Inflammatory macrophage treated with lipopolysaccharide for 1 hour (primary cell): ENCODE measurements around the gene KIF14.

ENCODE experiments used
- DNase-seq, 2 donors: peaks; one replicate each; pipeline ENCODE4 v3.0.0-alpha.2; 2020 to 2022

KIF14 gene, protein sequence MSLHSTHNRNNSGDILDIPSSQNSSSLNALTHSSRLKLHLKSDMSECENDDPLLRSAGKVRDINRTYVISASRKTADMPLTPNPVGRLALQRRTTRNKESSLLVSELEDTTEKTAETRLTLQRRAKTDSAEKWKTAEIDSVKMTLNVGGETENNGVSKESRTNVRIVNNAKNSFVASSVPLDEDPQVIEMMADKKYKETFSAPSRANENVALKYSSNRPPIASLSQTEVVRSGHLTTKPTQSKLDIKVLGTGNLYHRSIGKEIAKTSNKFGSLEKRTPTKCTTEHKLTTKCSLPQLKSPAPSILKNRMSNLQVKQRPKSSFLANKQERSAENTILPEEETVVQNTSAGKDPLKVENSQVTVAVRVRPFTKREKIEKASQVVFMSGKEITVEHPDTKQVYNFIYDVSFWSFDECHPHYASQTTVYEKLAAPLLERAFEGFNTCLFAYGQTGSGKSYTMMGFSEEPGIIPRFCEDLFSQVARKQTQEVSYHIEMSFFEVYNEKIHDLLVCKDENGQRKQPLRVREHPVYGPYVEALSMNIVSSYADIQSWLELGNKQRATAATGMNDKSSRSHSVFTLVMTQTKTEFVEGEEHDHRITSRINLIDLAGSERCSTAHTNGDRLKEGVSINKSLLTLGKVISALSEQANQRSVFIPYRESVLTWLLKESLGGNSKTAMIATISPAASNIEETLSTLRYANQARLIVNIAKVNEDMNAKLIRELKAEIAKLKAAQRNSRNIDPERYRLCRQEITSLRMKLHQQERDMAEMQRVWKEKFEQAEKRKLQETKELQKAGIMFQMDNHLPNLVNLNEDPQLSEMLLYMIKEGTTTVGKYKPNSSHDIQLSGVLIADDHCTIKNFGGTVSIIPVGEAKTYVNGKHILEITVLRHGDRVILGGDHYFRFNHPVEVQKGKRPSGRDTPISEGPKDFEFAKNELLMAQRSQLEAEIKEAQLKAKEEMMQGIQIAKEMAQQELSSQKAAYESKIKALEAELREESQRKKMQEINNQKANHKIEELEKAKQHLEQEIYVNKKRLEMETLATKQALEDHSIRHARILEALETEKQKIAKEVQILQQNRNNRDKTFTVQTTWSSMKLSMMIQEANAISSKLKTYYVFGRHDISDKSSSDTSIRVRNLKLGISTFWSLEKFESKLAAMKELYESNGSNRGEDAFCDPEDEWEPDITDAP (N-terminal part only)

DNA sequence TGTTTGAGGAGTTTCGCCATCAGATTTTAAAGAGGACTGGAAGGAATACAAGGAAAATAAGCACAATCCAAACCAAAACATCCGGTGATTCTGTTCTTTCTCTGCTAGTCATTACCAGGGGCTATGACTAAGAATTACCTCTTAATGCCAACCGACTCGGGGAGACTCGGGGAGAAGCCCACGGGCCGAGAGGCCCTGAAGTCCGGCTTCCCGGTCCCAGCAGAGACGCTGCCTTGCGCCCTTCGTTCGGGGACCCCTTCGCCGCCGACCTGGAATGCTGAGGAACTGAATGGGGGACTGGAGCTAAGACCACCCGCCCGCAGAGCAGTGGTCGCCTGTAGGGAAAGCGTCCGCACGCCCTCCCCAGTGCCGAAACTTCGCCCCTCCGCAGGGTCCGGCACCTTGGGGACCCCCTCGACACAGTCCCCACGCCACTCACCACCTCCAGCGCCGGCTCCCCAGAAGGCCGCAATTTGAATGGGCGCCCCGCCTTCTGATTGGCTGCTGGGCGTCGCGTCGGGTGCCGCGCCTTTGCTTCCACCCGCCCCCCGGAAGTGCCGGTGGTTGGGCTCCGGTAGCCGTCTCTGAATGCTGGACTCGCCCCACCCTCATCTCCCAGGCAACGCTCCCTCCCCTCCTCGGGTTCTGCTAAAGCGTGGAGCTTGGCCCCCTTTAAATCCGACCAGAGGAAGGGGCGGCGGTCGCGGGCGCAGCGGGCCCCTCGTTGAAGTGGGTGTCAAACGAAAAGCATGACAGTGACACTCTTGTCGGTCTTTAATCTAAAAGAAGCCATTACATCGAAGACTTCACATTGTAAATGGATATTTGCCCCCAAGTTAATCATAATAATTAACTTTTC, at the start of gene KIF14:
KIF14 (minus strand) TSS at position 479 of the 859 bp plus-strand sequence. CDS start 2,028 bp downstream, outside the sequence.
- DNase-seq: peak; percentile 90 to 93

DNA sequence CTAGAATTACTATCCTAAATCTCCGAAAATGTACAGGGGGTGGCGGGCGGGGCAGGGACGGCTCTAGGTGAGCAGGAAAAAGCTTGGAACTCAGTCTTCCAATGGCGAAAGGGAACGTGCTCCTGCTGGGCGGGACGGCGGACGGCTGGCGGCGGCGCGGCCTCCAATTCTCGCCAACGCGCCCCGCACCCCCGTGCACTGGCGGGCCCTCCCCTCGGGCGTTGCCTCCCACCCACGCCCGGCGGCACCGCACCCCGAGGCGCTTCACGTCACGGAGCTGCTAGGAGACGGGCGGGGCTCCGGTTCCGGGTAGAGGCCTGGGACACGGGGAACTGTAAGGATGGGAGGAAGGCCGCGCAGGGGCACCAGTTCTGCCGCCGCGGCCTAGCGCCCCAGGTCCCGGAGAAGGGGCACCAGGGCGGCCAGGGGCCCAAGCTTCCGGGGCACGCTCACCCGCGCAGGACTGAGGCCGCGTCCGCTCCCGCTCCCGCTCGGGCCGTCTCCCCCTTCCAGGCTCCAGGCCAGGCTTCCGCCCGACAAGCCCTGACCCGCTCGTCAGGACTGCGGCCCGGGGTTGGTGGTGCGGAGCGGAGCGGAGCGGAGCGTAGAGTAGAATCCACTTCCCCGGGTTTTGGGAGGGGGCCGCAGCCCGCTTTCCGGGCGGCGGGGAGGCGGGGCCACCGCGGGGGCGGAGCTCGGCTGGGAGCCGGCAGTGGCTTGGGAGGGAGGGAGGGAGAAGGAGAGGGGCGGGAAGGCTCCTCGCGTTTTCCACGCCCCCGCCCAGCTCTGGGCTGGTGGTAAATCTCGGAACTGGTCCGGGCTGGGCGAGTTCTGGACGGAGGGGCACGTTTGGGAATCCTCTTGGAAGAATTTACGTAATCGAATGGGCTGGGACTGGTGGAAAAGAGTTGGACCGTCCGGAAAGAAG, 49.0 kb upstream of the KIF14 start, which contains the start of gene DDX59:
DDX59 (minus strand) TSS at position 594 of the 928 bp plus-strand sequence. CDS start 3,167 bp downstream, outside the sequence.
- DNase-seq: peak; percentile 98

DNA sequence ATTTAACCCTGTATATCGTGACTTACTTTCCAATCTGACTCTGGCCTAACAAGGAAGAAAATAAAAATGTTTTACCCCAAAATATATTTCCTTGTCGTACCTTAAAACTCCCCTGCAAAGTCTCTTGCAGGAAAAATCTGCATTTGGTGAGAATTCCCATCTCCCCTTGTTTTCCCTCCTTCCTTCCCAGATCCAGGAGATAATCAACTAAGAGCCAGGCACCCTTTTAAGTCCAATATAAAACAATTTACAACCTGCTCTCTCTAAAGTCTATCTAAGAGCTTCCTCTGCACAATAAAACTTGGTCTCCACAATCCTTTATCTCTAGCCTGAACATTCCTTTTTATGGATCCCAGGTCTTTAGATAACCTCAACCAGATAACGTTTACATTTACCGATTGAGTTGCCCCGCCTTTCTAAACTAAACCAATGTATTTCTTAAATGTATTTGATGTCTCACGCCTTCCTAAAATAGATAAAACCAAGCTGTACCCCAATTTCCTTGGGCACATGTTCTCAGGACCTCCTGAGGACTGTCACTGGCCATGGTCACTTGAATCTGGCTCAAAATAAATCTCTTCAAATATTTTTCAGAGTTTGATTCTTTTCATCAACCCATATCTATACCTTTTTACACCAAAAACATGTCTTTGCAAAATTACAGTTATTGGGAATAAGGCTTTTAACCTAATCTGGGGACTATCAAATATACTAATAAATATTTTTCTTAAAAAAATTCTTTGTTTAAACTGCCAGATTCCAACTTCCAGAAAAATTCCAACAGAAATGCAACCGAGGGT, 48.2 kb upstream of the KIF14 start:
- peak in 1 of 2 donors; percentile 5 for DNase-seq

DNA sequence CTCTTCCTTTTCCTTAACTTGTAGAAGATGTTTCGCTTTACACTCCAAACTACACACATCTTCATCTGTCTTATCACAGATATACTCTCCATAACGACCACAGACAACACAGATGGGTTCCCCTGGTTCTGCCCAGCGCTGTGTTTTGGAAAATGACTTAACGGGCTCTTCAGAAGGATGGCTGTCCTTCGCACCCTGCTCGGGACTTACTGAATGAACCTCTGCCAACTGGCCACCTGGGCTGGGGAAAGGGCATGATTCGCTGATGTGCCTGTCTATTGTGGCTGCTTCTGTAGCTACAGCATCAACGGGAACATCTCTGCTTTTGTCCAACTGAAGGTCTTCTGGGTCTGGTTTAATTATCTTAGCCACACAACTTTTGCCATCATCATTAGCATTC, 45.8 kb upstream of the KIF14 start:
- no peak for DNase-seq

DNA sequence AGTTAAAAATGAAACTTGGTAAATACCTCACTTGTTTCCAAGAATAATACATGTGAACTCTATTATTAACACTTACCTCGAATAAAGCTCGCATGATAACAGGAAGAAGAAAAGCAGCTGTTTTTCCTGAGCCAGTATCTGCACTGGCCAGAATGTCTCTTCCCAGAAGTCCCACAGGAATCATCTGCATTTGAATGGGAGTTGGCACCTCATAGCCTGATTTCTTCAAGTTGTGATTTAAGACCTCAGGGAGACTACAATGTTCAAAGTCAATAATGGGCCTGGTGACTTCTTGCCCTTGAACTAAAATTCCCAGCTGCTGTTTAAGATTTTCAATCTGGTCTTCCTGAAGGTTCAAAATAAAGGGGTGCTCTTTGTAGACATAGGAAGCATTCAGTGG, 45.3 kb upstream of the KIF14 start:
- no peak for DNase-seq

DNA sequence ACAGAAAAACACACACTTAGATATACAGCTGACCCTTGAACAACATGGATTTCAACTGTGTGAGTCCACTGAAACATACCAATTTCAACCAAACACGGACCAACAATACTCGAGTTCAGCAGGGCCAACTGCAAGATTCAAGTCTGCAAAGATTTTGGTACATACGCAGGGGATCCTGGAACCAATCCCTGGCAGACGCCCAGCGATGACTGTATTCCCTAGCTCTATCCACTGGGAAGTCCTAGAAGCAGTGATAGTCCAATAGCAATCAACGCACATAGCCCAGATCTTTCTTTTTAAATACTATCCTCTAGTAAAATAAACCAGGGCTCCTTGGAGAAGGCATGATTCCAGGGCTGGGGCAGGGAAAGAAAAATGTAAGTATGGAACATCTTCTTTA, 40.2 kb upstream of the KIF14 start:
- no peak for DNase-seq

DNA sequence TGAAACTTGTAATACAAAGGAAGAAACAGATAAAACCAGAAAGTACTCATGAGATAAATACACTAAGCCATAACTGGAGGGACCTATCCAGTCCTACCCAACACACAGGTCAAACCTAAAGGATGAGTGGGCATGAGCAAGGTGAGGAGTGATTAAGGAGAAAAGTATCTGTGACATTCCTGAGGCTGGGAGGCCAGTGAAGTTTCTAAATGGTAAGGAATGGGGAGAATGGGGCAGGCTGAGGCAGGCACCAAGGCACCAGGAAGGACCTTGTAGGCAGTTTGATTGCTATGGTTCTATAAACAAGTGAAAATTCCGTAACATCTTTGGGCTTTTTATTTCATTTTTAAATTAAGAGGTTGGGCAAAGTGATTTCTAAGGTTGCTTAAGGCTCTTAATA, 38.7 kb upstream of the KIF14 start:
- DNase-seq: no peak

DNA sequence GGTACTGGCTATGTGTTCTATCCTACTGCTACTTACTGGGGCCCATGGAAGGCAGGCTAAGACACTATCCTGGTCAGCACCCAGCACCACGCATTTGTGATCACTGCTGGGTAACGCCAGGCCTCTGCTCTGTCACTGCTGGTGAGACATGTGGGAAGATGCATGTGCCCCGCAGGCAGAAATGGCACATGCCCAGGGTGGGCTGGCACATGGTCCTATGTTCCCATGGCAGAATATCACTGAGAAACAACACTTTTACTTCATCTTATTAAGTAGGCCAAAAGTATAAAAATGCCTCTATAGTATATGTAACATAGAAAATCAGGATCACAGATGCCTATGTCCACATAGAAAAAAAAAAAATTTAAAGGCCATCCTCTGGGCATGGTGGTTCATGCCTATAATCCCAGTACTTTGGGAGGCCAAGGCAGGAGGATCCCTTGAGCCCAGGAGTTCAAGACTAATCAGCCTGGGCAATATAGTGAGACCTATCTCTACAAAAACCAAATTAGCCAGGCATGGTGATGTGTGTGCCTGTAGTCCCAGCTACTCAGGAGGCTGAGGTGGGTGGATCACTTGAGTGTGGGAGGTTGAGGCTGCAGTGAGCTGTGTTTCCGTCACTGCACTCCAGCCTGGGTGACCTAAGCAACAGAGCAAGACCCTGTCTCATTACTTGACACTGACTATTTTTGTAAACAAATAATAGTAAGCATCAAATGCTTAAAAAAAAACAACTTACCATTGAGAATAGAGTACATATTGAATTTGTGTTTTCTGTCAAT, 37.7 kb upstream of the KIF14 start:
- DNase-seq: peak in 1 of 2 donors; percentile 44

DNA sequence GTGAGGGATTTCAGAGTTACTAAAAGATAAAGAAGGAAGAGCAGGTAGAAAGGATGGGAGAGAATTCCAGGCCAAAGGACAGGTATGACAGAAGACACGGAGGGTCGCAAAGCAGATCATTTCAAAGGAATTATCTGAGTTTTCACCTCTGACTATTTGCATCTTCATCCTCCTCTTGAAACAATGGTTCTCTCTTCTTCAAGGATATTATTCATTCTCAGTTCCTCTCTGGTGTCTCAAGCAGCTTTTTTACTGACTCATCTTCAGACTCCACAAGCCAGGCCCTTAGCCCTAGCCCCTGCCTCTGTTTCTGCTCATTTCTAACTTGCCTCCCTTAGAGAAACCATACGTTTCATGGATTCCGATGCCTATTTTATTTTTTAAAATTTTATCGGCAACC, 34.1 kb upstream of the KIF14 start:
- peak in 1 of 2 donors; percentile 30 for DNase-seq

DNA sequence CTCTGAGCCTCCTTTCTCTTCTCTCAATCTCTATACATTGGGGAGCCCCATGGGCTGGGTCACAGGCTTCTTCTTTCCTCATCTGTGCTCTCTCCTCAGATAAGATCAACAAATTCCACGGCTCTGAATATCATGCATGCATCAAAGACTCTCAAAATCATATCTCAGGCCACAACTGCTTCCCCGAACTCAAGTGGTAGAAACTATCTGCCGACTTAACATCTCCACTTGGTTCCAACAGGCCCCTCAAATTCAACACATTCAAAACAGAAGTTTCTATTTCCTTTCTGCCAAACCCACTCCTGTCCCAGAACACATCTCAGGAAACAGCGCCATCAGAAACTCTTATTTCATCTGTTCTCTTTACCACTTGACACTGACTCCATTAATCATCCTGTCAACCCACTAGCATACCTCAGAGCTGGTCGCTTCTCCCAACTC, 32.5 kb upstream of the KIF14 start:
- DNase-seq: no peak

DNA sequence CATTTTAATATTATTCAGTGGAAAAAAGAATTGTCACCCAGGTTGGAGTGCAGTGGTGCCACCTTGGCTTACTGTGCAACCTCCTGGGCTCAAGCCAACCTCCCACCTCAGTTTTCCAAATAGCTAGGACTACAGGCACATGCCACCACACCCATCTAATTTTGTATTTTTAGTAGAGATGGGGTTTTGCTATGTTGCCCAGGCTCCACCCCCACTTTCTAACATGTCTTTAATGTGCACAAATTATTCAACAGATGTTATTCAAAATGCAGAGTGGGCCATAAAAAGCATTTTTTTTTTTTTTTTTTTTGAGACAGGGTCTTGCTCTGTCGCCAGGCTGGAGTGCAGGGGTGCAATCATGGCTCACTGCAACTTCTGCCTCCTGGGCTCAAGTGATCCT, 31.8 kb upstream of the KIF14 start:
- no peak for DNase-seq

DNA sequence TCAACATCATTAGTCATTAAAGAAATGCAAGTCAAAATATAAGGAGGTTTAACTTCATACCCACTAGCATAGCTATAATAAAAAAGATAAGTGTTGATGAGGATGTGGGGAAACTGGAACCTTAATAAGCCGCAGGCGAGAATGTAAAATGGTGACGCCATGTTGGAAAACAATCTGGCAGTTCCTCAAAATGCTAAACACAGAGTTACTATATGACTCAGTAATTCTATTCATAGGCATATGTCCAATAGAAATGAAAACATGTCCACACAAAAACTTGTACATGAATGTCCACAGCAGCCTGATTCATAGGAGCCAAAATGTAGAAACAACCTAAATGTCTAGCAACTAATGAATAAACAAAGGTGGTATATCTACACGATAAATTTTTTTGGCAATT, 26.0 kb upstream of the KIF14 start:
- peak; percentile 73 to 86 for DNase-seq

DNA sequence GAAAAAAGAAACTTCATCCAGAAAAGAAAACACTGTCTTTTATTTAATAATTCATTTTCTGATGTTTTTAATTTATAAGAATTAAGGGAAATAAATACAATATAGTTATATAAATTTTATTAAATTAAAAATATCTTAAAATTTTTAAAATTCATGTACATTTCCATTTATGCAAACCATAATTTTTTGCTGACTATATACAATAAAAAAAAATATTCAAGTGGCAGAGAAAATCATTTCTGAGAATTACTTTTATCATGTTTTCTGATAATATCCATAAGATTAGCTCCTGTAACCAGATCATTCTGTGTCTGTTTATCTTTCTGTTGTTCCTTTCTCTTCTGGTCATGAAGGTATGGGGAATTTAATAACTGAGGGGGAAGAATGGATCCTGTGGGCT, 23.5 kb upstream of the KIF14 start:
- no peak for DNase-seq

DNA sequence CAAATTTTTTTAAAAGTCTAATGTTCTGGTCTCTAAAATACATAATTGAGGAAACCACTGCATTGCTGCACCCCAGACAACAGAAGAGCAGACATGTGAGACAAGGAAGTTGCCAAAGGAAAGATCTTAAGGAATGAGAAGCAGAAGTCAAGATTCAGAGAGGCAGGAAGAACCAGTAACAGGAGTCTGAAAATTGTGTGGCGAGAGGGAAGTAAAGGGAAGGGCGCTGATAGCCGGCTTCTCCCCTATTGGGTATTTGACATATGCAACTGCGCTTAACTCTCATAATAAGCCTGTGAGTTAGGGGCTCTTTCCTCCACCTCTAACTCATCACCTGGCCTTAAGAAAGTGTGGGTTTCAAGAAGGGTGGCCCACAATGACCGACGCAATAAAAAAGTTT, 21.9 kb upstream of the KIF14 start:
- peak; percentile 86 to 93 for DNase-seq

DNA sequence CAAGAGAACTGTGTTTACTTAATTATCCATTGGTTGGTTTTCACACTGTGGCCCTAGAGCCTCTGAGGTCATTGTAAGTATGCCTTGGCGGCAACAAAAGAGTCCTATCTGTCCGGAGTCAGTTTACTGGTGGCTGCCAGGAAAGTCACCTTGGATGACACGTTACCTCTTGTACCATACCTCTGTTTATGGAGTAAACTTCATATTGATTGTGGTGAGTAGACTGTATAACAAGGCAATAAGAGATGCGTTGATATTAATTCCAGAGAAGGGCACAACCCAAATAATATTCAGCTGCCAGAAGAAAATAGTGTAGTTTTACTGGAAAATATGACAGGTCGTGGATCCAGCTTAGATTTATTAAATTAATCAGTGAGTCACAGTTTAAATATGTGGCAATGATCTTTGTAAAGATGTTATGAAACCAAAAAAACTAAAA, 20.4 kb upstream of the KIF14 start:
- peak in 1 of 2 donors; percentile 45 for DNase-seq

DNA sequence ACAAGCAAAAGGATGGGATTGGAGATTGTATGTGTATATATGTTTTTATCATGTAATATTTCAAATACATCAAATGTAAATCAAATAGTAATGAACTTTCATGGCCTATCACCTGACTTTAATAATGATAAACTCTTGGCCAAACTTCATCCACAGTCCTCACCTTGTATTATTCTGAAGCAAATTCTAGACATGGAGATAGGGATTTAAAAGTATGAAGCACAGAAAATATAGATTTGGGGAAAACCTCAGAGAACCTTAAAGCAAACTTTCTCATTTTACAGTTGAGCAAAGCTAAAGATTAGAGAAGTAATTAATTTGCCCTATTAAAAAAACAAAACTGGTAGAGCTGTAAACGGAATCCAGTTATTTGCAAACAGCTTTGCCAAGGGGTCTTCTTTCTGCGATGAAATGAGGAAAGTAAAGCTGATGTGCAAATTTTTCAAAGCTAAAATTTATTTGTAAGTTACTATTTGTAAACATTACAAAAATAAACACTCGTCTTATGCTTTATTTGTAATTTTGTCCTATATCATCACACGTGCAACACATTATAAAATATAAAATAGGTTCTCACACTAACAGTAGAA, 19.9 kb upstream of the KIF14 start:
- no peak for DNase-seq

DNA sequence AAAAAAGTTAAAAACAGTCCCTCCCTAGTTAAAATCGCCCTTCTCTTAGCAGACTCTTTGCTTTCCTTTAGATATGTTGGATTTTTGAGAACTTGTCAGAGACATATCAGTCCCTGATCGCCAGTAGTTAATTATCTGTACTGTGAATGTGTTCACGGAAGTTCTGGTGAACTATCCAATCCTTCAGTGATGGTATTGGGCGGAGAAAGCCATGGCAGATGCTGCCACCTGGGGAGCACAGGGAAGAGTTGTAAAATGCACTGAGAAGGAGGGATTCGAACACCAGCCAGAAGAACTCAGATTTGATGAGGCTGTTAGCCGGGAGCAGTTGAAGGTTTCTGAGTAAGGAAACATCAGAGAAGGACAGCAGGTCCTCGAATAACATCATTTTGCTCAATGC, 17.5 kb upstream of the KIF14 start:
- no peak for DNase-seq

DNA sequence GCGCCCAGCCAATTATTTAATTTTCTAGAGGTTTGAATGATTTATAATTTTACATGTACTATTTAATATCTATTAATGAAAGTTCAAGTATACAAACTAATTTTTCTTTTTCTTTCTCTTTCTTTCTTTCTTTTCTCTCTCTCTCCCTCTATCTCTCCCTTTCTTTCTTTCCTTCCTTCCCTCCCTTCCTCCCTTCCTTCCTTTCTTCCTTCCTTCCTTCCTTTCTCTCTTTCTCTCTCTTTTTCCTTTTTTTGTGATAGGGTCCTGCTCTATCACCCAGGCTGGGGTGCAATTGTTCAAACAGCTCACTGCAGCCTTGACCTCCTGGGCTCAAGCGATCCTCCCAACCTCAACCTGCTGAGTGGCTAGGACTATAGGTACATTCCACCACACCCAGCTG, 16.1 kb upstream of the KIF14 start:
- no peak for DNase-seq
